Measurements from ENCODE around the gene TMEM53.

TMEM53 gene

DNA sequence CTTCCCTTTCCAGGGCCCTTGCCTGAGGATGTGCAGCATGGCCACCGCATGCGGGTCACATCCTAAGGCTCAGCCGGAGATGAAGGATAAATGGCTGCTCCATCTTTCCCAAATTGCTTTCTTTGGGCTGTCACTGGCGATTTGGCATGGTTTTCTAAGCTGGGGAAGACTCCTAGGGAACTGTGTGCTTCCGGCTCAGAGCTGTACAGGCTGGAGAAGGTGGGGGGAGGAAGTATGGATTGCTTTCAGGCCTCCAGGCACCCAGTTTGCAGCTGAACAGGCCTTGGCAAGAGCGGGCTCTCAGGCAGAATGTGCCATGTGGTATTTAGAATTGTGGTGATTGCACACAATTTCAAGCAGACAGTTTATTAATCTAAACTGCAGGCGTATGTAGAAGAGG lies 48.9 kb downstream of the TMEM53 start:
- no peak for DNase-seq

DNA sequence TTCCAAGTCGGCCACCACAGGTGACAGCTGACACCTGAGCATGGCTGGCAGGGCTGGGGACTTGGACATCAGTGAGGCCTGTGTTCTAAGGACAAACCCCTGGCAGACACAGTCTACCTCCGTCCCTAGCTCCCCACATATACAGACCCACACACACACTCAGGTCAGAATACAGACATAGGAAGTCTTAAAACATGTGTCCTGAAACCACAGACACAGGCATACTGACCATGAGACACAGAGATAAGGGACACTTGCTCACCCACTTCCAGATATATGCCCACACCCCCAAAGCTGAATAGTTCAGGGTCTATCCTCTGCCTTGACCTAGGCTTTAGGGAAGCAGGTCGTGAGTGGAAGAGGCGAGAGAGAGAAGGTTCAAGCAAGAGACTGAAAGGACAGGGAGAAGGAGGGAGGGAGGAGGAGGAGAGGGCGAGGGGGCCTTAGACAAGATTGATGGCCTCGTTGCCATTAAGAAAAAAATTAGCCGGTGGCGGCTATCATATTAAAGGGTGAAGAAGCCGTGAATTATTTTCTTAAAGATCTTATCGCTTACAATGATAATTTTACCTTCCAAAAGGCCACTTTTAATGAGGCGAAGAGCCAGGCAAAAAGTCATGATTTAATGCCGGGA lies 49.9 kb downstream of the TMEM53 start:
- no peak for DNase-seq

DNA sequence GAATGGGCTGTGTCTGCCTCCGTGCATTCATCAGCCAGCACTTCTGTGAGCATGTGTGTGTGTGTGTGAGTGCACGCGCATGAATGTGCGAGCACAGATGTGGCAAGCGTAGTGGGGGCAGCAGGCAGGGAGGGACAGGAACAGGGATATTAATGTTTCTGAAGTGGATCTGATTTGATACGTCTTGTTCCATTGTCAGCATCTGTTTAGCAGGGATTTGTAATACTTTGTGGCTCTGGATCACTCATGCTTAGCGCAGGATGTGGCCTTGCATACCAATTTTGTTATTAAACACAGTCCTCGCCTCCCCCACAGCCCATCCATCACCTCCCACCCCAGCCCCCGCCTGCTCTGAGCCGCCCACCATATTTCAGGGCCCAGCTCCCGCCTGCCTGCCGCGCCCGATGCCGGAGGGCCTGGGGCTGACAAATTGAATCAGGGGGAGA lies 52.4 kb downstream of the TMEM53 start:
- DNase-seq: no peak

DNA sequence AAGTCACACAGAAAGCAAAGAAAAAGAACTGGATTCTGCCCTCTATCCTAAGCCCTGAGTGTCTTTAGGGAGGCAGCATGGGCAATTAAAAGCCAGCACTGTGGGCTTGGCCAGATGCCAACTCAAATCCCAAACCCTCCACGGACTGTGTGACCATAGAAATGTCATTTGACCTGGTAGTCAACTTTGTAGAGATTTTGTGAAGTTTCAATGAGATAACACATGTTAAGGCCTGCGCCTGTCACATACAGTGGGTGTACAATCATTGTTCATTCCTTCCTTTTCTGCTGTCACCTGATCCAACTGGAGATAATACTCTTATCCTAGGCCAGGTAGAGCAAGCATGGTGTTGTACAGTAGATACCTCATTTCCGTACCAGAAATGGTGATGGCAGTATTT lies 54.2 kb downstream of the TMEM53 start:
- DNase-seq: no peak

DNA sequence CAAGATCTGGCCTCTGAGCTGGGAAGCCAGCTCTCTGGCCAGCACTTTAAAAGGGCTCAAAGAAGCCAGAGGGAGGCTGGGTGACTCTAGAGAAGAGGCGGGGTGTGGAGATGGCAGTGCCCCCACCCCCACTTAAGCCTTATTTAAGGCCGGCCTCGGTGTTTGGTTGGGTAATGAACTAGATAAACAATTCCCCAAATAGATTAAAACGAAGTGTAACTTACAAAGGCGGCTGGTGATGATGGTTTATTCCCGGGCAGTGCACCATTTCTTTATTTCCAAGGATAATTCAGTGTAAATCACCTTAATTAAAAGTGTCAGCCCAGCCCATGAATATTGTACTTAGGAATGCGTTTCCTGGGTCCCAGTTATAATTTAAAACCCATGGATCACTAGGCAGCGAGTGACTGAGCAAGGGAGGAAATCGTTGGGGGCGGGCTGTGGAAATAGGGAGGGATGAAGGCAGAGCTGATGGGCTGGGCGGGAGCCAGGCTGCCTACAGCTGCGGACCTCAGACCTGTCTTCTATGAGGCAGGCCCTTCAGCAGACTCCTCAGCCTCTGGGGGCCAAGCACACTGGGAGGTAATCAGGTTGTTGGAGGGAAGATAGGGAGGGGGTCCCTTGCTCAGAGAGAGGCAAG lies 54.9 kb downstream of the TMEM53 start:
- DNase-seq: no peak

DNA sequence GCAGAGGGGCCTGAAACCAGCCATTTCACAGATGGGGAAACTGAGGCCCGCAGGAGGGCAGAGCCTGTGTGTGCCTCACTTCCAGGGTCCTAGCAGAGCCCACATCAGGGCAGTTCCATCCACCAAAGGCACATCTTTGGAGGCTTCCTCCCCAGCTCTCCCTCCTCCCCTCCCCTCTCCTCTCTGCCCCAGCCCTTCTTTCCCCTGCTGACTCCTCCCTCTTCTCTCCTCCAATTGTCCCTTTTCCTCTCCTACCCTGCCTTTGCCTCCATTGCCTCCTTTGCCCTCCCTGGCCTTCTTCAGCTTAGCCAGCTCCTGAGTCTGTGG lies 56.6 kb downstream of the TMEM53 start:
- no peak for DNase-seq

DNA sequence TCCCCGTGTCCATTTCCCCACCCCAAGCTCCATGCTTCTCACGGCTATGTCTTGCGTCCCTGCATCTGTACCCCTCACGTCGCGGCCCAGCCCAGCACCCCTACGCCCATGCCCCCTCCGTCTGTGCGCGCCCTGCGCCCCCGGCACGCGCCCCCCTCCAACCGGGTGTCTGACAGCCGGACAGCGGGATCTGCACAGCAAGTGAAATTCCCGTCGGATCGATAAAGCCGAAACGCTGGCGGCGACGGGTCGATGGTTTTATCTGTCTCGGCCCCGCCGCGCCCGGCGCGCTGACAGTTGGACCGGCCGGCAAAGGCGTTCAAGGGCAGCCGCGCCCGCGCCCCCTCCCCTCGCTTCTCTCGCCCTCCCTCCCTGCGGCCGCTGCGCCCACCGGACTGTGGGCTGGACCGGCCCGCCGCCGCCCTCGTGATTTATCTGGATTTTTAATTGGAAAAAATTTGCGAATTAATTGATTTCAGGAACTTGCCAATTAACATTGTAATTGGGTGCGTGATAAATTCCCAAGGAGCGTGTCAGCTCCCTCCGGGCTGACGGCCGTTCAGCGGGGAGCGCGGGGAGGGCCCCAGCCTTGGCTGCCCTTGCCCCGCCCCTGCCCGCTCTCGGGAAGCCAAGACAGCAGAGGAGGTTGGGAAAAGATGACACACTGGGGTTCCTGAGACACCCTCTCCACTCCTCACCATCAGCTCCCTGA lies 57.1 kb downstream of the TMEM53 start:
- no peak for DNase-seq

DNA sequence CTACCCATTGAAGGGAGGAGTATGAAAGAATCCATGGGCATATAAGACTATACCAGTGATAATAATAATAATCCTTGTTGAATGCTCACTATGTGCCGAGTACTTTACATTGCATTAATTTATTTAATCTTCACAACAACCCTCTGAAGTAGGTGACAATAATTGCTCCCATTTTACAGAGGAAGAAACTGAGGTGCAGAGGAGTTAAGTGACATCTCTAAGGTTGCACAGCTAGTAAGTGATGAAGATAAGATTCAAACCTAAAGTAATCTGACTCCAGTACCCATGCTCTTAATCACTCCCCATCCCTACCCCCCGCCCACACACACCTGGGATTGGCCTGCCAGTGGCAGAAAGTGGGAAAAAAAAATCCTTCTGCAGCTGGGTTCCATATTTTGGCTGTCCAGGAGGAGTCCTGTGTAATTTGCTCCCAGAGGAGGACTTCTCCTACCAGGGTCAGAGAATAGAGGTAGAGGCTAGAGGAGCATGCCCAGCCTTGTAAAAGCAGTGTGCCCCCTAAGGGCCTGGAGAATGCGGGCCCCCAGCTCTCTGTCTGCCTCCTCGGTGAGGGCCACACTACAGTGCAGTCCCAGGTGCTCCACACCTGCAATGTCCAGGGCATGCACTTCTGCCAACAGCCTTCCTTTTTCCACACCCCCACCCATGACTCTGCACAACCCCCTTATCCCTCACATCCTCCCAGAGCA lies 57.8 kb downstream of the TMEM53 start:
- no peak for DNase-seq

DNA sequence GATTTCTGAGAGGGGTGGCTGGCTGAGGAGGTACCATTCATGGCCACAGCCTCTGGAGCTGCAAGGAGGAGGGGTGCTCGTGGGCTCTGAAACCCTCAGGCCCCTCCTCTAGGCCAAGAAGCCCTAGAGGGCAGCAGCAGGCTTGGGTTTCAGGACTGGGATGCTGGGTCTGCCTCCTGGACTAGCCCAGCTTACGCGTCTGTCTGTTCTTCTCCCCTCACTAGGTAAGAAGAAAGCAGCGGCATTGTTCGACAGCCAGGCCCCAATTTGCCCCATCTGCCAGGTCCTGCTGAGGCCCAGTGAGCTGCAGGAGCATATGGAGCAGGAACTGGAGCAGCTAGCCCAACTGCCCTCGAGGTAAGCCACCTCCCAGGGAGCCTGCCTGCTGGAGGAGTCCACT lies 60.3 kb downstream of the TMEM53 start:
- DNase-seq: no peak

DNA sequence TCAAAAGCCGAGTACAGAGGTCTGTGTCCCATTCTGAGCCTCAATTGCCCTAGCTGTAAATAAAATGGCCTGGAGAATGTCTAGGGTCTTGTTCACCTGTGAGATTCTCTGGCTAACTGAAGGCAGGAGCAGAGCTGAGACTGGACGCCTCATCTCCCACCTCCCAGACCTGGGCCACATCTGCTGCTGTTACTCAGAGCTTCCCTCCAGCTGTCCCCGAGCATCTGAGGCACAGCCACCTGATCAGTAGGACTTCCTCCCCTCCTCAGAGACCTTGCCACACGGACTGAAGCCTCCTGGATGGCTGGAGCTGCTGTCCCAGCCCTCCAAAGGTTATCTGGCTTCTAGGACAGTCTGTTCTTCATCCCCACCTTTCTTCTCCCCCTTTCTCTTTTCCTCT lies 62.4 kb downstream of the TMEM53 start:
- no peak for DNase-seq

DNA sequence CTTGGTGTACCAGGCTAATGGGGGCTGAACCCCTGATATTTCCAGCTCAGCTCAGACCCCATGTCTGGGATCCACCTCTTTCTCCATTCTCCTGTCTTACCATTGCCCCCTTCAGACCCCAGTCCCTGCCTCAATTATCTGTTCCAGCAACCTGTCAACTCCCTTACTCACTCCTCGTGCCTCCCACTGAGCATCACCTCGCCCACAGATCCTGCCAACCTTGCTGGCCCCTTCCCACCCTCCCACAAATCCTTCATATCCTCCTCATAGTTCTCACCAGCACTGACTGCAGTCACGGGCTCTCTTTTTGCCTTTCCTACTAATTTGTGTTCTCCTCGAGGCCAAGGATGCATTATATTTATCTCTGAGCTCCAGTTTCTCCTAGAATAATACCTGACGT lies 62.9 kb downstream of the TMEM53 start:
- DNase-seq: no peak

DNA sequence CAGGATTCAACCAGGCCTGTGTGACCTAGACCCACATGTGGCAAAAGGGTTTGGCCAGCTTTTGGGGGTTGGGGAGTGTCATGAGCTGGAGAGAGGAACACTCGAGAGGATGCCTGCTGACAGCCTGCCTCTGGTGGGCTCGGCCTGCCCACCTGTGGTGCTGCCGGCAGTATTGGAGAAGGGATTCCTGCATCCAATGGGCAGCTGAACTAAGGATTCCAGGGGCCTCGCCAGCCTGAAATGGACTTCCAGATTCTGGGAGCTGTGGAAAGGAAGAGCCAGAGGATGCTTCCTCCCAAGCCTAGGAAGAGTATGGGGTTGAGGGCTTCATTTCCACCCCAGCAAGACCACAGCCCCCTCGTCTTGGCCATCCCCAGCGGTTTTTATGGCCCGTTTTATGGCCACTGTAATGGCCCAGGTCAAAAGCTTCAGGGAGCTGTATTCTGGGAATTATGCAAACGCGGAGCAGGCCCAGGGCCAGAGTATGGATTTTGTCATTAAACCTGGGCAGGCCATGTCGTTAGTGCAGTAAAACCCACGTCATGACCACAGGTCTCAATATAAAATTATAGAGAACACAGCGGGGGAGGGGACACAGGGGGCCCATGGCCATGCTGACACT lies 63.6 kb downstream of the TMEM53 start:
- DNase-seq: no peak

DNA sequence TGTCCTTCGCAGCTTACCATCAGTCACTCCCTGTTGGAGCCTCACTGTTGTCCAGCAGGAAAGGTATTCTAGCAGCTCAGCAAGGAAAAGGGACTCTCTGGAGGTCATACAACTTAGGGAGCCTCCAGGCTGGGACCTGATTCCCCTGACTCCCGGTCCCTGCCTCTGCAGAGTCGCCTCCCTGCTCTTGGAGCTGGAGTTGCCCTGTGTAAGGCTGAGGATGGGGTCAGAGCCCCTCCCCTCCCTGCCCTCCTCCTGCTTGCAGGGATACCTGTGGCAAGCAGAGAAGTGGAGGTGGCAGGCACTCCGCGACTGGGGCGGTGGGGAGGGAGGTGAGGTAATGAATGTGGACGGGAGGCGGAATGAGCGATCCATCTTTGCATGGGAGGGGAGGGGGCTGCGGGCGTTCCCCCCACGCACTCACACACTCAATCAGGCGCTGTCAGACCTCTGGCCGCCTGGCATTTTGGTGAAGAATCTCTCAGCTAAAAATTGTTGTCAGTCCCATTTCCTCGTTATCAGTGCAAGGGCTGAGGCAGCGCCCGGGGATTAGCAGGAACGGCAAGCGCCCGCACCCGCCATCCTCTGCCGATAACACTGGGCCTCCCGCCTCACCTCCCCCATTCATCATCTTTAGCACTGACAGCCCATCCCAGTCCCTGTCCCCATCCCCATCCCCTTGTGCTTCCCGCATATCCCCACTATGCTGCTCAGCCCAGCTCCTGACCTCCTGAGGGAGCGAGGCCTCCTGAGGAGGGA lies 64.3 kb downstream of the TMEM53 start:
- no peak for DNase-seq

DNA sequence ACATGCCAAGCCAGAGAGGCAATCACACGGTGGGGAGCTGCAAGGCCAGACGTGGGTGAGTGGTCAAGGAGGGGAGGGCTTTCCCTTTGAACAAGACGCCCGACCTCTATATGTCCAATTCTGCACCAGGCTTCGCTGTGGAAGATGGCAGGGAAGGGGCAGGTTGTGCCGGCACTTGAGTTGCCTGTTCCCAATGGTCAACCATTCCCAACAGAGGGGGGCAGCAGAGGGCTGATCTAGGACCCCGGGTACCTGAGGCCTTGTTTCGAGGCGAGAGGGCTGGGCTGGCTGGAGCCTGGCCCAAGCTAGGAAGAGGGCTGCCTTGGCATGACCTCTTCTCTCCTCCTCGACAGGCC lies 64.9 kb downstream of the TMEM53 start:
- DNase-seq: peak; percentile 6 to 7

DNA sequence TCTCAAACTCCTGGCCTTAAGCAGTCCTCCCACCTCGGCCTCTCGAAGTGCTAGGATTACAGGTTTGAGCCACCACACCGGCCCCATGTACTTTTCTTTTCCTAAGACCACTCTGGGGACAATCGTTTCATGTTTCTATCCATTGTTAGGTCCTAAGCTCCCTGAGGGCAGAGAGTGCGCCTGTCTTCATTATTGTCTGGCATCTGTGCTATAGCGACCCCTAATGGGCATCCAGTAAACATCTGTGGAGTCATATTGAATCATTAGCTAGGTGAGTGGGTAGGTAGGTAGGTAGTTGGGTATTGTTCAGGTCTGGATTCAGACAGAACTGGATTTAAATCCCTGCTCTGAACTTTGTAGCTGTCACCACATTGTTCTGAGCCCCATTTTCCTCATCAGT lies 66.1 kb downstream of the TMEM53 start:
- DNase-seq: no peak

DNA sequence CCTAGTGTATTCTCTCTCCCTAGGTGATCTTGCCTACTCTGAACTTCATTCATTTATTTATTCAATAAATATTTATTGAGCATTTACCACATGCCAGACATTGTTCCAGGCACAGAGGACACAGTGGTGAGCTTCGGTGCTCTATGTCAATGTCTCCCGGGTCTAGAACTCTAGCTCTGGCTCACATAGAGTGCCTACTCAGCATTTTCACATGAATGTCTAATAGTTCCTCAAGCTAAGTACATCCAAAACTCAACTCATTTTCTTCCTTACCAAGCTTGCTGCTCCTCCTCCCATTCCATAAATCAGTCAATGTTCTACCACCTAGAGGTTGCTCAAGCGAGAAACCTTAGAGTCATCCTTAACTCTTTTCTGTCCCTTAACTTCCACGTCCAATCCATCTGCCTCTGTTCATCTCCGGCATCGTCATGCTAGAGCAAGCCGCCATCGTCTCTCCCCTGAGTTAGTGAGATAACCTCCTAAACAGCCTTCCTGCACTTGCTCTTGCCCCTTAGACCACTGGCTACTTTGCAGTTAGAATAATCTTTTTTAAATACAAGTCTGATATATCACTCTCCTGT lies 67.5 kb downstream of the TMEM53 start:
- no peak for DNase-seq

DNA sequence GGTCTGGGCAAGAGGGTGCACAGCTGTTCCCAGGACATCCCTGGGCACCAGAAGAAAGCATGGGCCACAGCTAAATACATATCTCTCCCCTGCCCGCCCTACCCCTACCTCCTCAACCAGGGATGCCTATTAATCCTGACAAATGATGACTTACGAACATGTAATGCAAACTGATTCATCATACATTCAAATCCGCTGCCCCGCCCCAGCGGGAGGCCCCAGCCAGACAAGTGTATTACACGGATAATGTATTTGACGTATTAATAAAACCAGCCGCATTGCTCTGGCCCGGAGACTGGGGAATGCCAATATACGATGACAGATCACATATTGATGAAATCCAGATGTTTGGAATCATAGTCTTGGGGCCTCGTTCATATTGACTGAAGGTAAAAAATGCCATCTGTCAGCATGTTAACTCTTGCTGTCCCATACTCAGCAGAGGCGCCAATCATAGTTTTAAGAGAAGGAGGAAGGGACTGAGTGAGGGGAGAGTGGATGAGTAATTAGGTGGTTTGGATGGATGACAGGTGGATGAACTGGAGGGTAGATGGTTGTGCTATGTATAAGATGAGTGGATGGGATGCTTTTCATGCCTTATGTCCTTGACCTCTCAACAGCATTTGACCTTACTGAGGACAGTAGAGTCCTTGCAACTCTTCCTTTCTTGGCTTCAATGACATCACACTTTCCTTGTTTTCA lies 68.2 kb downstream of the TMEM53 start:
- no peak for DNase-seq

DNA sequence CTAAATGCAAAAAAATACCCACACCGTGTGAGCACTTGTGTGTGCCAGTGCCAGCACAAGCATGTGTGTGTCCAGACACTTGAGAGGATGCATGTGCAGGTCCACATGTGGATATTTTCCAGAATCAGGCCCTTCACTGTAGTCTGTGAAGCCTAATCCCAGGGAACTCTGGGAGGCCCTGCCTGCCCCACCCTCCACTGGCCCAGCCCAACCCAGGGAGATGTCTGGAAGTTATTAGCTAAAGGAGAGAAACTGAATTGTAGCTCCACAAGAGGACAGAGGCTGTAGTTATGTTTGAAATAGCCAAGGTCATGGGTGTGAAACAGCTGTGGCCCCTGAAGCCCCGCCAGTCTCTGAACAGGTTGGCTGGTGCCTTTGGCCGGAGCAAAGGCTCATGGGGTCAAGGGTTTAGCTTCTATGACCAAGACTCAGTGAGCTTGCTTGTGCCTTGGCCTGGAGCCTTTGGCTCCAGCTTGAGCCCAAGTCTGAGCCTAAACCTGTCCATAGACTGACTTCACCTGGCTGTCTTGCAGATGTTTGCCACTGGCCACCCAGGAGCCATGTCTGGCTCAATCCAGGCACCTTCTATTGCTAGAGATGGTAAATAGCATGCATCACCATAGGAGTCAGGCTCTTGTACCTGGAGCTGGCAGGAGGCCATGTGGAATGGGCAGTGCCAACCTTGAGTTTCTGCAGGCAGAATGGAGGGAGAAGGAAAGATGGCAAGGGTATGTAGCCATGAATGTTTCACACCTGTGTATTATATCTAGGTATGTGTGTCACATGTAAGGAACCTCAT lies 69.9 kb downstream of the TMEM53 start:
- no peak for DNase-seq

DNA sequence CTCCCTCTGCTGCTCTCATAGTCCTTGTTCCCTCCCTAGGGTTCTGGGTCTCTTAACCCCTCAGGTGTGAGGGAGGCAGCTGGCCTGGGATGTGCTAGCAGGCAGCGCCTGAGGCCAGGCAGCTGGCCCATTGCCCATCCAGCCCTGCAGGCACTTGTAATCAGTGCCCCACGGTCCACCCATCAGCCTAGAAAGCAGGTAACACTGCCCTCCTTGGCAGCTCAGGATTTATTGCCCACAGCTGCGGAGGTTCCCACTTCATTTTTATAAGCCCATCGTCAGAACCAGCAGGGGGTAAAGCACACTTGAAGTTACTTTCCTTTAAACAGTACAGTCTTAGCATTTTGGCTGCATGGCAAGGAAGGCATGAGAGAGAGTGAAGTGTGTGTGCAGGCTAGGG lies 70.6 kb downstream of the TMEM53 start:
- DNase-seq: no peak
